GM13976 (cell line): ENCODE measurements around the gene ANKRD40.
A peak's percentile ranks its signal among the peaks of the same experiment; 100 is the strongest.

Experiments used
- DNase-seq: peaks from one replicate; pipeline ENCODE4 v3.0.0; 2012; ENCODE audit warnings: low spot score
- CTCF ChIP-seq: IDR thresholded peaks from 2 replicates; pipeline ENCODE4 v1.5.1; 2012; ENCODE audit warnings: borderline replicate concordance, mild to moderate bottlenecking; ENCODE audit not compliant: insufficient read depth; ENCODE audit errors: extremely low read depth, missing control alignments, control extremely low read depth
- in situ Hi-C: fragments of 300-500 bp; cut with MboI; formaldehyde crosslinking; loops from one replicate; pipeline ENCODE4 v1.12.0; 2022; ENCODE audit warnings: low sequenced_read_pairs, mixed read lengths, inconsistent platforms; ENCODE audit not compliant: unreplicated experiment

ANKRD40 gene

DNA sequence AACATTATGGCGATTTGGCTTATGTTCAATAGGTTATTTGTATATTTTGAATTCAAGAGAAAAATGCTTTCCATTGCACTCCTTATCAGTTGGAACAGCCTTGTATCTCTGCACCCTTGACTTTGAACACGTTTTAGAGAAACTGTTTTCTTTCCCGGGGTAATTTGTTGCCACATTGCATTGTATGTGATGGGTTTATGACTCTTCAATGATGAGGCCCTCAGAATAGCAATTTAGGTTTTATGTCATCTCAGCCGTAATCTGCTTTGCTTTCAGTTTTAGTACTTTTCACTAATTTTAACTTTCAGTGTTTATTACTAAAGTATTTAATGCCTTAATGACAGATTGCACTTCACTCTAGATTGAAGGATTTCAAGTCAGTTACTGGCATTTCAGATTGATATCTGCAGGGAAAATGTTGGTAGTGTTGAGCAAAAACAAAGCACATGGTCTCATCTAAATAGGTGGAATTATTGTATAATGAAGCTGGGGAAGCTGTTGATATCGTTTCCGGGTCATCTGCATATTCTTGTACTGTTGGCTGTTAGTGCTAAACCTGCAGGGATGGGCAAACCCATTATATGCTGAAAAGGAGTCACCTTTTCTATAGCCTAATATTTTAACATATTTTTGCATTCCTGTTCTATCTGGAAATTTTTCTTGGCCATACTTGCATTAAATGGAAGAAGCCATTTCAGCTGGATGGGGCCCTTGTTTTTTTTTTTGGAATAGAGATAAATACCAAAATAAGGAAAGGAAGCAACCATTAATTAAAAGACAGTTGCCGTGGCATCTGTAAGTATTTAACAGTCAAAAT, 13.7 kb upstream of the ANKRD40 start:
- in situ Hi-C loops = no loop called here
- DNase-seq = peak; percentile 67
- TF ChIP-seq CTCF = no peak

DNA sequence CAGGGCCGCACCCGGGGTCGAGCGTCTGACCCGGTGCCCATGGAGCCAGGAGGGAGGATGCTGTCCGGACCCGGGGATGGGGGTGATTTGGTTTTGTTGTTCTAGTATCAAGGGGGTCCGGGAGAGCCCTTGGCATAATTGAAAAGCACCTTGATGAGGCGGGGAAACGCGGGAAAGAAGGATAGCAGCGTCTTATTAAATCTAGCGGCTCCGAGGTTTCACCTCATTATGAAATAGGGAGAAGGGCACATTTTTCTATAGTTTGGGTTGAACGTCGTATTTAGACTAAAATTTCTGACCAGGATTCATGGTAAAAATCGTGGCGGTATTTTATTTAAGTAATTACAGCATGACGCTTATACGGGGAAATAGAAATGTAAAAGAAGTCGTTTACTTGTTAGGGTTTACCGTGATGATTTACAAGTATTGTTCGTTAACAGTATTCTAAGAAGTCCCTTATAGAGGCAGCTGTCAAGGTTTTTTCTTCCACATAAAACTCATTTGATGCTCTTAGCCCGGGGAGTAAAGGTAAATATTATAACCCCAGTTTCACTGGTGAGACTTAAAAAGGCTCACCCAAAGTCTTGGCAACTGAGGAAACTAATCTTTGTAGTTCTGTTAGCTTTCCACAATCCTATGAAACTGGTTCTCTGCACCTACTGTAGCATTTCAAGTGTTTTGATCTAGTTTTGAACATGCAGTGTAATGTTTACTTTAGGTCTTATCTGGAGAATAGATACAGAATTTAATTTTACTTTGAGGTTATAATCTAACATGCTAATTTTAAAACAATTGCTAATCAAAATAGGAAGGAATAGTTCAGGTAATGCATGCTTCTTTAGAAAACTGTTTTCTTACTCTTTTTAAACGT, 12.4 kb upstream of the ANKRD40 start:
- no peak for DNase-seq
- no peak for TF ChIP-seq CTCF
- in situ Hi-C loops = no loop called here

- in situ Hi-C loops = no loop called here
- peak; percentile 99 for DNase-seq
- TF ChIP-seq CTCF = no peak
These were observed 11.6 kb upstream of the ANKRD40 start, which contains the start of gene LUC7L3 for GRCh38 chr17:50719144-50719923. Gene LUC7L3 (plus strand): TSS chr17:50719603. CDS start chr17:50719733, 130 bp downstream.

DNA sequence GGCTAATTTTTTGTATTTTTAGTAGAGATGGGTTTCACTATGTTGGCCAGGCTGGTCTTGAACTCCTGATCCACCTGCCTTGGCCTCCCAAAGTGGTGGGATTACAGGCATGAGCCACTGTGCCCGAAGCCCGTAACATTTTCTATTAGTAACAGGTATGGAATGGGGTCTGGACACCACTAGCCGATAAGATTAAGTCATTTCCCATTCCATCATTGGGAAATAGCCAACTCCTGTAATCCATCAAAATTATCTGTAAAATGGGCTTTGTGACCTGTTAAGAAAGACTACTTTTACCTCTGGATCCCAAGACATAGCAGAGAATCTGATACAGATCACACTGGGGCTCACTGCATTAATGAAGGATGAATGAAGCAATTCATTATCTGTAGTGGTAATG, 7.8 kb upstream of the ANKRD40 start:
- no peak for TF ChIP-seq CTCF
- DNase-seq = no peak
- in situ Hi-C loops = no loop called here

GRCh38 chr17:50712641-50713040, 4.9 kb upstream of the ANKRD40 start:
- no peak for TF ChIP-seq CTCF
- in situ Hi-C loops = no loop called here
- no peak for DNase-seq

- TF ChIP-seq CTCF = no peak
- in situ Hi-C loops = no loop called here
- no peak for DNase-seq
These were observed 2.9 kb upstream of the ANKRD40 start for GRCh38 chr17:50710650-50711049.
